Uterus (tissue), 2 donors: ENCODE data around the gene TM9SF1.

Experiments used
- POLR2A ChIP-seq, 2 donors: fragments of 450-650 bp; IDR thresholded peaks; one replicate each; pipeline ENCODE4 v1.6.1; 2016; ENCODE audit warnings: antibody characterized with exemption in 2 of 2, mild to moderate bottlenecking in 1 of 2, moderate library complexity in 1 of 2
- TF ChIP-seq, protein P1 (sequence below), 4 experiments: fragments of 200-600 bp in 2 of 4; fragments of 450-650 bp in 2 of 4; sonication (generic) in 2 of 4; IDR thresholded peaks; one replicate each; pipeline ENCODE4 v1.5.1; 2016 to 2019; ENCODE audit warnings: antibody characterized with exemption in 4 of 4, mild to moderate bottlenecking in 2 of 4, moderate library complexity in 1 of 4

DNA sequence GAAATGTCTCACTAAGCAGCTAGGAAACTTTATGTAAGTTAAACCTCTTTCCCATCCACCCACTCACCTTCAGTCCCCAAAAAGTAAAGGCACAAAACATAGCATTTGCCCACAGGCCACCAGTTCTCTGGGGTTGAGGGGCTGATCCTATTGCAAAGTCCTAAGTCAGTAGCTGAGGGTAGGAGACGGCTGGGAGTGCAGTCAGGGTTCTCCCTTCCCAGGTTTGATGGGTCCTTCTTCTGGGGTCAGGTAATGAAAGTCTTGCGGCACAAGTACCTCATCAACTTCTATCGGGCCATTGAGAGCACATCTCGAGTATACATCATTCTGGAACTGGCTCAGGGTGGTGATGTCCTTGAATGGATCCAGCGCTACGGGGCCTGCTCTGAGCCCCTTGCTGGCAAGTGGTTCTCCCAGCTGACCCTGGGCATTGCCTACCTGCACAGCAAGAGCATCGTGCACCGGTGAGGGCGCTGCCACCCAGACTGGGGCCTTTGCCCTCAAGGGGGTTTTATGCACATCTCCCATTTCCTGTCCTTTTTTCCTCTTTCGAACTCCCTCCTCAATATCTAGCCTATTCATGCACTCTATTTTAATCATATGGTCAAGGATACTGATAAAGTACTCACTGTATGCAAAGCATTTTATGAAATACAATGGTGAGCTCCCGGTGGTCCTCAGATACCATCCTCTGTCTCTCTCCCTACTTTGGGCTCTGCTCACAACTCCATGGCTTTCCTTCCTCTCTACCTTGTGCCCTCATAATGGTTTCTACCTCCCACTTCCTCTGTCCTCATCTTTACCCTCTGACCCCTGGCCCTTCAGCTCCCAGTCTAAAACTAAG lies 11.2 kb upstream of the TM9SF1 start:
- TF ChIP-seq POLR2A (IDR thresholded peaks at IDR 0.05): no peak
- TF ChIP-seq, protein P1, sequence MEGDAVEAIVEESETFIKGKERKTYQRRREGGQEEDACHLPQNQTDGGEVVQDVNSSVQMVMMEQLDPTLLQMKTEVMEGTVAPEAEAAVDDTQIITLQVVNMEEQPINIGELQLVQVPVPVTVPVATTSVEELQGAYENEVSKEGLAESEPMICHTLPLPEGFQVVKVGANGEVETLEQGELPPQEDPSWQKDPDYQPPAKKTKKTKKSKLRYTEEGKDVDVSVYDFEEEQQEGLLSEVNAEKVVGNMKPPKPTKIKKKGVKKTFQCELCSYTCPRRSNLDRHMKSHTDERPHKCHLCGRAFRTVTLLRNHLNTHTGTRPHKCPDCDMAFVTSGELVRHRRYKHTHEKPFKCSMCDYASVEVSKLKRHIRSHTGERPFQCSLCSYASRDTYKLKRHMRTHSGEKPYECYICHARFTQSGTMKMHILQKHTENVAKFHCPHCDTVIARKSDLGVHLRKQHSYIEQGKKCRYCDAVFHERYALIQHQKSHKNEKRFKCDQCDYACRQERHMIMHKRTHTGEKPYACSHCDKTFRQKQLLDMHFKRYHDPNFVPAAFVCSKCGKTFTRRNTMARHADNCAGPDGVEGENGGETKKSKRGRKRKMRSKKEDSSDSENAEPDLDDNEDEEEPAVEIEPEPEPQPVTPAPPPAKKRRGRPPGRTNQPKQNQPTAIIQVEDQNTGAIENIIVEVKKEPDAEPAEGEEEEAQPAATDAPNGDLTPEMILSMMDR (IDR thresholded peaks at IDR 0.05): no peak
